ENCODE measurements around the gene TMCO5A.
A peak's percentile ranks its signal among the peaks of the same experiment; 100 is the strongest.
"Not testable (repeated sequence)": the region's sequence is repeated elsewhere in the genome, so short reads cannot be mapped to it uniquely, and the experiment has no call there.

Gene TMCO5A

GRCh38 chr15:37934340-37934739 is at the start of gene TMCO5A:
Gene TMCO5A (plus strand): TSS chr15:37934640. CDS start chr15:37936324, 1,684 bp downstream.
- no peak for DNase-seq

GRCh38 chr15:37885651-37886050 is 48.8 kb upstream of the TMCO5A start:
- DNase-seq: no peak

- DNase-seq: no peak
Observed at GRCh38 chr15:37888356-37888755, 46.1 kb upstream of the TMCO5A start.

- peak in 2 of 14 donors; percentile 1 to 9 for DNase-seq
Observed at GRCh38 chr15:37891766-37892368, 42.6 kb upstream of the TMCO5A start.

GRCh38 chr15:37893309-37893708 is 41.1 kb upstream of the TMCO5A start:
- no peak for DNase-seq

- no peak for DNase-seq
Observed at GRCh38 chr15:37898362-37898761, 36.1 kb upstream of the TMCO5A start.

GRCh38 chr15:37900326-37901221 is 33.9 kb upstream of the TMCO5A start:
- DNase-seq: no peak

GRCh38 chr15:37902126-37902525 is 32.3 kb upstream of the TMCO5A start:
- no peak for DNase-seq

GRCh38 chr15:37903919-37904625 is 30.4 kb upstream of the TMCO5A start:
- peak in 1 of 14 donors; percentile 34 for DNase-seq

- no peak for DNase-seq
Observed at GRCh38 chr15:37907136-37907535, 27.3 kb upstream of the TMCO5A start.

- DNase-seq: no peak
Observed at GRCh38 chr15:37921527-37922385, 12.7 kb upstream of the TMCO5A start.

GRCh38 chr15:37926136-37926535 is 8.3 kb upstream of the TMCO5A start:
- DNase-seq: no peak

- DNase-seq: no peak
Observed at GRCh38 chr15:37929238-37929637, 5.2 kb upstream of the TMCO5A start.

GRCh38 chr15:37931321-37931720 is 3.1 kb upstream of the TMCO5A start:
- DNase-seq: no peak

GRCh38 chr15:37931868-37932267 is 2.6 kb upstream of the TMCO5A start:
- DNase-seq: no peak

GRCh38 chr15:37932549-37932948 is 1.9 kb upstream of the TMCO5A start:
- no peak for DNase-seq

- DNase-seq: no peak
Observed at GRCh38 chr15:37933666-37934065, 774 bp upstream of the TMCO5A start.

- DNase-seq: no peak
Observed at GRCh38 chr15:37940876-37941275, 6.4 kb downstream of the TMCO5A start.

GRCh38 chr15:37941779-37942178 is 7.3 kb downstream of the TMCO5A start:
- no peak for DNase-seq

GRCh38 chr15:37951999-37952398 is 17.6 kb downstream of the TMCO5A start:
- DNase-seq: no peak

- not testable (repeated sequence) for DNase-seq
Observed at GRCh38 chr15:37960742-37961141, 26.3 kb downstream of the TMCO5A start.

- no peak for DNase-seq
Observed at GRCh38 chr15:37967788-37968187, 33.3 kb downstream of the TMCO5A start.
